HEK293 (cell line): ENCODE measurements around the gene RELB.

Experiments used
- CTCF ChIP-seq: fragments of 450-650 bp; formaldehyde crosslinking; IDR thresholded peaks from 2 replicates; pipeline ENCODE4 v1.5.1; 2016; ENCODE audit warnings: missing biosample characterization, missing genetic modification characterization
- PRDM10 ChIP-seq: fragments of 450-650 bp; formaldehyde crosslinking; IDR thresholded peaks from 2 replicates; pipeline ENCODE4 v1.5.1; 2016; ENCODE audit warnings: missing biosample characterization, missing genetic modification characterization
- ZNF174 ChIP-seq: fragments of 450-650 bp; formaldehyde crosslinking; IDR thresholded peaks from 2 replicates; pipeline ENCODE4 v1.5.0; 2017; ENCODE audit warnings: missing biosample characterization, mild to moderate bottlenecking, missing genetic modification characterization

- TF ChIP-seq PRDM10 (no peak), CTCF (no peak), ZNF174 (tag by site-specific recombination) (no peak)
These were observed 69.7 kb downstream of the RELB start for GRCh38 chr19:45070861-45071544.
